ENCODE data around the gene FGF14.

FGF14 gene

DNA sequence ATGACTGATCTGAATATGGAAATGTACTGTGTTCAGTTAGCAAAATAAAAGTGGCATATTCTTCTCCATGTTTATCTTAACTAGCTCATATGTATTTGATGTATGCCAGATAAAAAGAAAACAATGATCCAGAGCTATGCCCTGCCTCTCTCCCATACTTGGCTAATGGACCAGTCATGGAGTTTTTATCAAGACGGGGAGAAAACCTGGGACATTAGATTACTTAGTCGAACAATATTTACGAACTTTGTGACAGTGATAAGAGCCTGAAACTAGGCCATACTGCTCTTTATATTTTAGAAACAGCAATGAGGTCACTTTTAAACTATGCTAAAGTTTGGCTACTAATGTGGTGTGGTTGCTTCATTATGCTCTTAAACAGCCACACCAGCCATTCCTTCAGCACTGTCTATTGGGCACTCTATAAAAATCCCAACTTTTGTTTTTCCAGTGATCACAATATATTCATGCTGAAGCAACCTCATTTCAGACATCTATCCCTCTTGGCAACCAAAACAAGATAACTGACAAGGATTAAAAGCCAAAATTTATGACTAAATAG lies 265.0 kb downstream of the FGF14 start:
- Histone ChIP-seq H3K27ac (ENCODE audit: insufficient read depth, low read length, poor library complexity, severe bottlenecking) (no peak overlapping the region), H3K36me3 (ENCODE audit: control insufficient read depth, insufficient read depth, low read length) (no peaks in the 10 kb centered on the region), H3K4me1 (ENCODE audit: control insufficient read depth, insufficient read depth, low read length, poor library complexity, severe bottlenecking) (no peaks in the 10 kb centered on the region), H3K9me3 (ENCODE audit: control insufficient read depth, low read length) (no peaks in the 10 kb centered on the region), H3K4me3 (ENCODE audit: insufficient read depth, low read depth, low read length, poor library complexity, severe bottlenecking) (no peak overlapping the region), H3K27me3 (replicated peaks; ENCODE audit: control insufficient read depth, insufficient read depth, low read length, poor library complexity, severe bottlenecking) (no peaks in the 10 kb centered on the region)
- DNase-seq = no peak

GRCh38 chr13:102132777-102133295 lies 269.0 kb downstream of the FGF14 start:
- no peaks in the 10 kb centered on the region for H3K36me3 ChIP-seq (ENCODE audit: control insufficient read depth, insufficient read depth, low read length)
- H3K4me3 ChIP-seq (ENCODE audit: insufficient read depth, low read depth, low read length, poor library complexity, severe bottlenecking) = no peak overlapping the region
- no peaks in the 10 kb centered on the region for H3K27me3 ChIP-seq (replicated peaks; ENCODE audit: control insufficient read depth, insufficient read depth, low read length, poor library complexity, severe bottlenecking)
- DNase-seq = no peak
- H3K27ac ChIP-seq (ENCODE audit: insufficient read depth, low read length, poor library complexity, severe bottlenecking) = no peak overlapping the region
- no peaks in the 10 kb centered on the region for H3K9me3 ChIP-seq (ENCODE audit: control insufficient read depth, low read length)
- no peaks in the 10 kb centered on the region for H3K4me1 ChIP-seq (ENCODE audit: control insufficient read depth, insufficient read depth, low read length, poor library complexity, severe bottlenecking)

DNA sequence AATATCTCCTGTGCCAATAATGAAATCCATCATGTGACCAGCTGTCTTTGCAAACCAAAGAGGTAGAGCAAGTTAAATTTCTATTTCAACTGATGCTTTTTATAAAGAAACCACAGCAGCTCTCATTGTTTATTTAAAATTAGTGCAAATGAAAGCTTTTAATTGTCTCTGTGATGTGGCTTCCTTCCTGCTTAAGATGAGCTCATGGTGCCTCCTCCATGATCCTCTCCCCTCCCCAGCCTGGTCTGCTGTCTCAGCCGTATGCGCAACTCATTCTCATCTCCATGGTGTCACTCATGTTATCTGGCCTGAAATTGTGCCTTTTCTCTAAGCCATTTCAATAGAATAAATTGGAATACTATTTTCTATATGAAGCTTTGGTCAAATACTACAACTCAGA lies 270.6 kb downstream of the FGF14 start:
- DNase-seq = no peak
- H3K27me3 ChIP-seq (replicated peaks; ENCODE audit: control insufficient read depth, insufficient read depth, low read length, poor library complexity, severe bottlenecking) = no peaks in the 10 kb centered on the region
- H3K27ac ChIP-seq (ENCODE audit: insufficient read depth, low read length, poor library complexity, severe bottlenecking) = no peak overlapping the region
- no peaks in the 10 kb centered on the region for H3K36me3 ChIP-seq (ENCODE audit: control insufficient read depth, insufficient read depth, low read length)
- H3K9me3 ChIP-seq (ENCODE audit: control insufficient read depth, low read length) = no peaks in the 10 kb centered on the region
- no peak overlapping the region for H3K4me3 ChIP-seq (ENCODE audit: insufficient read depth, low read depth, low read length, poor library complexity, severe bottlenecking)
- H3K4me1 ChIP-seq (ENCODE audit: control insufficient read depth, insufficient read depth, low read length, poor library complexity, severe bottlenecking) = no peaks in the 10 kb centered on the region

- Histone ChIP-seq H3K27me3 (replicated peaks; ENCODE audit: control insufficient read depth, insufficient read depth, low read length, poor library complexity, severe bottlenecking) (no peaks in the 10 kb centered on the region), H3K27ac (ENCODE audit: insufficient read depth, low read length, poor library complexity, severe bottlenecking) (no peak overlapping the region), H3K9me3 (ENCODE audit: control insufficient read depth, low read length) (no peaks in the 10 kb centered on the region), H3K4me3 (ENCODE audit: insufficient read depth, low read depth, low read length, poor library complexity, severe bottlenecking) (no peak overlapping the region), H3K36me3 (ENCODE audit: control insufficient read depth, insufficient read depth, low read length) (no peaks in the 10 kb centered on the region), H3K4me1 (ENCODE audit: control insufficient read depth, insufficient read depth, low read length, poor library complexity, severe bottlenecking) (no peaks in the 10 kb centered on the region)
- DNase-seq = no peak
Observed at GRCh38 chr13:102128216-102128810, 273.5 kb downstream of the FGF14 start.

- Histone ChIP-seq H3K27ac (ENCODE audit: insufficient read depth, low read length, poor library complexity, severe bottlenecking) (no peak overlapping the region), H3K9me3 (ENCODE audit: control insufficient read depth, low read length) (no peaks in the 10 kb centered on the region)
Observed at GRCh38 chr13:102127153-102127552, 274.7 kb downstream of the FGF14 start.

GRCh38 chr13:102122147-102122546 lies 279.7 kb downstream of the FGF14 start:
- no peak for DNase-seq
- no peaks in the 10 kb centered on the region for H3K9me3 ChIP-seq (ENCODE audit: control insufficient read depth, low read length)
- H3K4me1 ChIP-seq (ENCODE audit: control insufficient read depth, insufficient read depth, low read length, poor library complexity, severe bottlenecking) = no peaks in the 10 kb centered on the region
- no peak overlapping the region for H3K27ac ChIP-seq (ENCODE audit: insufficient read depth, low read length, poor library complexity, severe bottlenecking)
- no peaks in the 10 kb centered on the region for H3K27me3 ChIP-seq (replicated peaks; ENCODE audit: control insufficient read depth, insufficient read depth, low read length, poor library complexity, severe bottlenecking)
- H3K36me3 ChIP-seq (ENCODE audit: control insufficient read depth, insufficient read depth, low read length) = no peaks in the 10 kb centered on the region
- H3K4me3 ChIP-seq (ENCODE audit: insufficient read depth, low read depth, low read length, poor library complexity, severe bottlenecking) = no peak overlapping the region

More at GRCh38 chr13:102127153-102127552, 274.7 kb downstream of the FGF14 start:
- Histone ChIP-seq H3K36me3 (ENCODE audit: control insufficient read depth, insufficient read depth, low read length) (no peaks in the 10 kb centered on the region), H3K4me1 (ENCODE audit: control insufficient read depth, insufficient read depth, low read length, poor library complexity, severe bottlenecking) (no peaks in the 10 kb centered on the region), H3K27me3 (replicated peaks; ENCODE audit: control insufficient read depth, insufficient read depth, low read length, poor library complexity, severe bottlenecking) (no peaks in the 10 kb centered on the region), H3K4me3 (ENCODE audit: insufficient read depth, low read depth, low read length, poor library complexity, severe bottlenecking) (no peak overlapping the region)
- DNase-seq = no peak

GRCh38 chr13:102117175-102117831 lies 284.5 kb downstream of the FGF14 start:
- H3K27me3 ChIP-seq (replicated peaks; ENCODE audit: control insufficient read depth, insufficient read depth, low read length, poor library complexity, severe bottlenecking) = no peaks in the 10 kb centered on the region
- DNase-seq = no peak
- H3K27ac ChIP-seq (ENCODE audit: insufficient read depth, low read length, poor library complexity, severe bottlenecking) = no peak overlapping the region
- no peaks in the 10 kb centered on the region for H3K4me1 ChIP-seq (ENCODE audit: control insufficient read depth, insufficient read depth, low read length, poor library complexity, severe bottlenecking)
- H3K4me3 ChIP-seq (ENCODE audit: insufficient read depth, low read depth, low read length, poor library complexity, severe bottlenecking) = no peak overlapping the region
- no peaks in the 10 kb centered on the region for H3K9me3 ChIP-seq (ENCODE audit: control insufficient read depth, low read length)
- no peaks in the 10 kb centered on the region for H3K36me3 ChIP-seq (ENCODE audit: control insufficient read depth, insufficient read depth, low read length)

DNA sequence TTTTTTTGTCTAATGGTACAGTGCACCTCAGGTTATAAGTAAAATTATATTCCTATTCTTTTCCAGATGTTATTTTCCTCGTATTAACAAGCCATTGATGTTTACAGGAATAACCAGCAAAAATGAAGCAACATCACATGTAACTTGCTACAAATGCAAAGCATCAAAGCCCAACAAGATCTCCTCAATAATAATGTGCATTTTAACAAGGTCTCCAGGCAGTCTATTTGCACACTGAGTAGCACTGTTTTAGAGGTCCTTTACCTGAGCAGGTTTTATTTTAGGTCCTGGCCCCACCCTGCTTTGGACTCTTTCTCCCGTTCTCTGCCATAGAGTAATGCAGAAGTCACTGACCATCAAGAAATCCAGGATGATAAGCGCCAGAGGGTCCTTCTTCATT lies 298.4 kb downstream of the FGF14 start:
- Histone ChIP-seq H3K4me3 (ENCODE audit: insufficient read depth, low read depth, low read length, poor library complexity, severe bottlenecking) (no peak overlapping the region), H3K27me3 (replicated peaks; ENCODE audit: control insufficient read depth, insufficient read depth, low read length, poor library complexity, severe bottlenecking) (no peaks in the 10 kb centered on the region), H3K4me1 (ENCODE audit: control insufficient read depth, insufficient read depth, low read length, poor library complexity, severe bottlenecking) (no peaks in the 10 kb centered on the region), H3K27ac (ENCODE audit: insufficient read depth, low read length, poor library complexity, severe bottlenecking) (no peak overlapping the region), H3K36me3 (ENCODE audit: control insufficient read depth, insufficient read depth, low read length) (no peaks in the 10 kb centered on the region), H3K9me3 (ENCODE audit: control insufficient read depth, low read length) (no peaks in the 10 kb centered on the region)
- no peak for DNase-seq

GRCh38 chr13:102100234-102100633 lies 301.6 kb downstream of the FGF14 start:
- Histone ChIP-seq H3K27ac (ENCODE audit: insufficient read depth, low read length, poor library complexity, severe bottlenecking) (no peak overlapping the region), H3K4me3 (ENCODE audit: insufficient read depth, low read depth, low read length, poor library complexity, severe bottlenecking) (no peak overlapping the region), H3K27me3 (replicated peaks; ENCODE audit: control insufficient read depth, insufficient read depth, low read length, poor library complexity, severe bottlenecking) (no peaks in the 10 kb centered on the region), H3K36me3 (ENCODE audit: control insufficient read depth, insufficient read depth, low read length) (no peaks in the 10 kb centered on the region), H3K4me1 (ENCODE audit: control insufficient read depth, insufficient read depth, low read length, poor library complexity, severe bottlenecking) (no peaks in the 10 kb centered on the region), H3K9me3 (ENCODE audit: control insufficient read depth, low read length) (no peaks in the 10 kb centered on the region)
- no peak for DNase-seq

DNA sequence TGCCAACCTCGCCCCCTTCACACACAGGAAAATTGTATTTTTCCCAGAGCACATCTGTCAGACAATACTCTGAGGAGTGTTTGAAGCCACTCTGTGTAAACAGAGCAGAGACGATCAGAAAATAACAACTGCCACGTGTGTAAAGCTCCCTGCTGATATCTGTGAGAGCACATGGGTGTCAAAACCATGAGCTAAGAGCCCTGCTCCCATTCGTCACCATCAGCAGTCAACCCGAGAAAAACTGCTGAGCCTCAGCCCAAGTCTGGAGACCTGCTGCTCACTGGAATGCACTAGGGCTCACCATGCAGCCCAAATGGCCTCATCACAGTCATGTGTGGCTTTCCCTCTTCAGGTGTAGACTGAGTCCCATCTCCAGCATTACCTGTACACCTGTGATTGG lies 304.1 kb downstream of the FGF14 start:
- no peak overlapping the region for H3K27ac ChIP-seq (ENCODE audit: insufficient read depth, low read length, poor library complexity, severe bottlenecking)
- H3K36me3 ChIP-seq (ENCODE audit: control insufficient read depth, insufficient read depth, low read length) = no peaks in the 10 kb centered on the region
- DNase-seq = no peak
- no peaks in the 10 kb centered on the region for H3K4me1 ChIP-seq (ENCODE audit: control insufficient read depth, insufficient read depth, low read length, poor library complexity, severe bottlenecking)
- H3K9me3 ChIP-seq (ENCODE audit: control insufficient read depth, low read length) = no peaks in the 10 kb centered on the region
- no peak overlapping the region for H3K4me3 ChIP-seq (ENCODE audit: insufficient read depth, low read depth, low read length, poor library complexity, severe bottlenecking)
- H3K27me3 ChIP-seq (replicated peaks; ENCODE audit: control insufficient read depth, insufficient read depth, low read length, poor library complexity, severe bottlenecking) = no peaks in the 10 kb centered on the region

All from effector memory CD4-positive, alpha-beta T cell (primary cell).